LNCaP clone FGC (cell line): ENCODE measurements around the gene MAML3.

Experiments
- DNase-seq: peaks from one replicate; pipeline ENCODE4 v3.0.0-alpha.2; 2011; ENCODE audit warnings: low read depth
- H3K4me3 ChIP-seq: 2 replicates; pipeline ENCODE4 v1.5.1; 2011; ENCODE audit warnings: mild to moderate bottlenecking, low read depth, low read length, control low read depth
- TF ChIP-seq, protein P1 (sequence below): IDR thresholded peaks from 2 replicates; pipeline ENCODE4 v1.5.1; 2012; ENCODE audit warnings: mild to moderate bottlenecking; ENCODE audit not compliant: control insufficient read depth, insufficient read depth; ENCODE audit errors: extremely low read depth

MAML3 gene

DNA sequence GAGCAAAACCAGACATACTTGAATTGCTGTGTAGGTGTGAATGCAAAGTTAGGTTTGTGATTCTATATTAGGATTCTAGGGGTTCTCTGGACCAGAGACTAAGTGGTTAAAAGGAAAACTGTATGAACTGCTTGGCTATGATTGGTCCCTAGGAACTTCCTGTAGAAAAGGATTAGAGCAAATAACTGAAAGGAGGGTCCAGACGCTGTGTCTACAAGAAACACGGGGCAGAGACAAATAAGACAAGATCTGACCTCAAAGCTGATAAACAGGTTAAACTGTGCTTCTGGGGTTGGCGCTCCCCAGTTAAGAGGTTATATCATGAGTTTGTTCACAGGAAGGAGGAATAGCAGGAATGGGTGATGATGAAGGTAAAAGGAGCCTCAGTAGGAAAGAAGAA lies 304.8 kb downstream of the MAML3 start:
- DNase-seq: no peak
- H3K4me3 ChIP-seq: no peak overlapping the region
- TF ChIP-seq, protein P1, sequence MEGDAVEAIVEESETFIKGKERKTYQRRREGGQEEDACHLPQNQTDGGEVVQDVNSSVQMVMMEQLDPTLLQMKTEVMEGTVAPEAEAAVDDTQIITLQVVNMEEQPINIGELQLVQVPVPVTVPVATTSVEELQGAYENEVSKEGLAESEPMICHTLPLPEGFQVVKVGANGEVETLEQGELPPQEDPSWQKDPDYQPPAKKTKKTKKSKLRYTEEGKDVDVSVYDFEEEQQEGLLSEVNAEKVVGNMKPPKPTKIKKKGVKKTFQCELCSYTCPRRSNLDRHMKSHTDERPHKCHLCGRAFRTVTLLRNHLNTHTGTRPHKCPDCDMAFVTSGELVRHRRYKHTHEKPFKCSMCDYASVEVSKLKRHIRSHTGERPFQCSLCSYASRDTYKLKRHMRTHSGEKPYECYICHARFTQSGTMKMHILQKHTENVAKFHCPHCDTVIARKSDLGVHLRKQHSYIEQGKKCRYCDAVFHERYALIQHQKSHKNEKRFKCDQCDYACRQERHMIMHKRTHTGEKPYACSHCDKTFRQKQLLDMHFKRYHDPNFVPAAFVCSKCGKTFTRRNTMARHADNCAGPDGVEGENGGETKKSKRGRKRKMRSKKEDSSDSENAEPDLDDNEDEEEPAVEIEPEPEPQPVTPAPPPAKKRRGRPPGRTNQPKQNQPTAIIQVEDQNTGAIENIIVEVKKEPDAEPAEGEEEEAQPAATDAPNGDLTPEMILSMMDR: no peak

DNA sequence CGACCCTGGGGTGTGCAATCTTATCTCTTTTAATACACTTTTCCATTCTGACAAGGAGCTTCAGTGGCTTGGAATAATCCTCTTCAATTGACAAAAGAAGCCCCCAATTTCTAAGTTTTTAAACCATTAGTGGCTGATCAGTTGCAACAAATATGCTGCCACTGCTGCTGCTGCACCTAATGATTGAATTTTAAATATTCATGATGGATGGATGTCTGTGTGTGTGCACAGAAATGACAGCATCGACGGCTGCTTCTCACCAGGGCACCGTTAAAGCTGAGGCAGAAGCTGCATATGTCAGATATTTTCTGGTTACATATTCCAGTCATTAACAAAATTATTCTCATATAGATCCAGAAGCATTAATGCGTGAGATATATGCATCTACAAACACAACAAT lies 306.0 kb downstream of the MAML3 start:
- DNase-seq: no peak
- TF ChIP-seq, protein P1: no peak
- H3K4me3 ChIP-seq: no peak overlapping the region

DNA sequence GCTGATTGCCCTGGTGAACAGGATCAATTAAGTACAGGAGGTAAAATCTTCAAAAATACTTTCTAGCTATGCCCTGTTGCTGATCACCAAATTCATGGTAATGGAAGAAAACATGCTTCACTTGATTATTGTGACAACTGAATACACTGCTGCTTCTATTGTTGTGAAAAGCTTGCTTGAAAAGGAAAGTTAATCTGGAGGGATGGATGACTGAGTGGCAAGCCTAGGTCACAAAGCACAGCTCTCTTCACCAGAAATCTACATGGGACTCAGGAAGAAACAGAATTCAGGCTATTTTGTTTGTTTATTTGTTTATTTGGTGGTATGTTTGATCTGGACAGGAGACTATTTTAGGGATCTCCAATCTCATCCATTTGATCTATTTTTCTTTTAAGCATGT lies 306.4 kb downstream of the MAML3 start:
- H3K4me3 ChIP-seq: no peak overlapping the region
- TF ChIP-seq, protein P1: no peak
- DNase-seq: no peak

DNA sequence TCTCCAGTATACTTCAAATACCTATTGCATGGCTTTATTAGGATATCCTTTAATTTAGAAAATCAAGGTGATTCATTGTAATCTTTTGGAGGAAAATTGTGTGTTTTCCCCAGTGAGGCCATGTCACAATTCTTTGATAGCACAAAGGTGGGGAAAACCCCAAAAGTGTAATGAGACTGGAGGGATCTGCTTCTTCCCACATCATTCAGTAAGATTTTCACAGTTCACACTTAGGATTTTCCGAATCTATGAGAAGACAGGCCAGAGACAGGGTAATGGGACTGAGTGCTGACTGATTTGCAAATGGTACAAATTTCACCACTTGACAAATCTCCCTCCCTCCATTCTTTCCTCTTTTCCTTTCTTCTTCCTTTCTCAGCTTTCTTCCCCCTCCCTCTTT lies 307.2 kb downstream of the MAML3 start:
- DNase-seq: no peak
- TF ChIP-seq, protein P1: no peak
- H3K4me3 ChIP-seq: no peak overlapping the region

DNA sequence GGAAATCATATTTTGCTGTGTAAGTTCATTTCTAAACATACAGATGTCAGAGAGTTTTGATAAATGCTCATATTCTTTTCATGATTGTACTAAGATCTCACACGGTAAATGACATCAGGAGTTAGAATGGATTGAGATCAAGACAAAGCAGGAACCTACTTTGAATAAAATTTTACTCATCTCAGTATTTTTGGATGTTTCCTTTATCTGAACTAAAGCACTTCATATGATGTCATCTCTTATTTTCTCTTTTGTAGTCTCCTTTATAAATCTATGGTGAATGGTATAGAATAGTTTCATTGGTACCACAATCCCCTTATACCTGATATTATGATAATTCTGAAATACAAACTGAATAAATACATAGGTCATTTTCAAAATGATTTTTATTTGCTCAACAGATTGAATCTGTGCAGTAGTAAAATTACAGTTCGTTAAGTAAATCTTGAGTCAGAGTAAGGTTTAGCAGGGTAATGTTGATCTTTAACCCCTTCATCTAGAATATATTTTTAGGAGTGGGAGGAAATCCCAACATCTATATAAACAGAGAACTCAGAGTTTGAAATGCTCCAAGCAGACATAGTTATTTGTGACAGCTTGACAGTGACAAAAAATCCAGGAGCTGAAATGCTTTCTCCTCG lies 308.4 kb downstream of the MAML3 start:
- DNase-seq: no peak
- no peak overlapping the region for H3K4me3 ChIP-seq
- TF ChIP-seq, protein P1: no peak

DNA sequence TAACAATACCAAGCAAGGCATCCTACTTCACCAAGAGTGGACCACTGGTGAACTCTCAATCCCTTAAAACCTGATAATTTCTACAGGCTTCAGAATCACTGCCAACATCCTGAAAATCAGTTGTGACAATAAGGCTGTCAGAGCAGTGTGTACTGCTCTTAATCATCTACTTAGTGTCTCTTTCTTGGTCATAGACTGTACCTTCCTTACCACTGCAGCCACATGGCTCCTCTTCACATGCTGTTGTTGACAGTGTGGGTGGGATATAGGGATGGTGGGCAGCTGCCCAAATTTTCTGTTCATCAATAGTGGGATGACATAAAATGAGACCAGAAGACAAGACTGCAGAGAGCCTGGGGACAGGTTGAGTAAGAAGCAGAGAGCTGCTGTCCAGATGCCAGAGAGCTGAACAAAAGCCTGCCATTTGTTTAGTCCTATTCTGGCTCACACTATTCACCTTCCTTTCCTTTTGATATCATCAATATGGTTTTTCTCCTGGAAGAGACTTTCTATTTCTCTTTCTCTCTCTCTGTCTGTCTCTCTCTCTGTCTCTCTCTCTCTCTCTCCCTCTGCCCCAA lies 309.4 kb downstream of the MAML3 start:
- TF ChIP-seq, protein P1: no peak
- no peak overlapping the region for H3K4me3 ChIP-seq
- no peak for DNase-seq

DNA sequence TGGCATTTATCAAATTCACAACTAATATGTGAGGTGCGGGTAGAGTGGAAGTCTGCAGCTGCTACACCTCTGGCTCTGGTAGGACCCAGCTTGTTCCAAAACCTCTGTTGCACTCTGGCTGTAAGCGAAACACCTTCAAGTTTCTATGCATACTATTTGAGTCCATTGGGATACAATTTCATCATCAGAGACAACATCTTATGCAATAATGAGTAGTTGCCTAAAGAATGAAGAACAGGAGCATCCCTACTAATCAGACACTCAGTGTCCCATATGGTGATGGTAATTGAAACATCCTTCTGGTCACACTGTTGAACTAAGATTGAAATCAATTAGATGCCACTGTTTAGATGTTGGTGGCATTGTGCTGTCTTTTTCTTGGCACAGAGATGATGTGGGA lies 309.9 kb downstream of the MAML3 start:
- no peak overlapping the region for H3K4me3 ChIP-seq
- TF ChIP-seq, protein P1: no peak
- no peak for DNase-seq
